Nephron (organoid): ENCODE results near the gene CSH1.
"Not testable (repeated sequence)": the region's sequence is repeated elsewhere in the genome, so short reads cannot be mapped to it uniquely, and the experiment has no call there.

Source experiments
- H3K27ac Mint-ChIP-seq, 3 experiments: 2 replicates each; pipeline ENCODE4 v1.8.0; 2020; ENCODE audit warnings: mixed read lengths in 3 of 3, mild to moderate bottlenecking in 2 of 3, moderate library complexity in 1 of 3
- H3K27me3 Mint-ChIP-seq: 2 replicates; pipeline ENCODE4 v1.8.0; 2021; ENCODE audit warnings: low read depth, mild to moderate bottlenecking, moderate library complexity, mixed read lengths
- H3K36me3 Mint-ChIP-seq: 2 replicates; pipeline ENCODE4 v1.8.0; 2020; ENCODE audit warnings: low read depth, mixed read lengths
- H3K4me1 Mint-ChIP-seq: 2 replicates; pipeline ENCODE4 v1.8.0; 2020; ENCODE audit warnings: mixed read lengths
- H3K4me3 Mint-ChIP-seq, 3 experiments: 2 replicates each; pipeline ENCODE4 v1.8.0; 2020; ENCODE audit warnings: mild to moderate bottlenecking in 3 of 3, mixed read lengths in 3 of 3, moderate library complexity in 2 of 3
- H3K9me3 Mint-ChIP-seq: 2 replicates; pipeline ENCODE4 v1.8.0; 2020; ENCODE audit warnings: mixed read lengths
- CTCF ChIP-seq, 3 experiments: fragments of 200-600 bp; sonication (generic); IDR thresholded peaks; one replicate each; pipeline ENCODE4 v1.5.0; 2021; ENCODE audit warnings: antibody characterized with exemption in 3 of 3; ENCODE audit not compliant: unreplicated experiment in 3 of 3

The CSH1 gene

GRCh38 chr17:63859257-63859656, 37.1 kb downstream of the CSH1 start:
- H3K27me3 Mint-ChIP-seq = peaks cover 26% of the 10 kb centered on the region
- H3K4me3 Mint-ChIP-seq = no peak overlapping the region
- no peak overlapping the region for H3K27ac Mint-ChIP-seq
- no peaks in the 10 kb centered on the region for H3K4me1 Mint-ChIP-seq
- no peaks in the 10 kb centered on the region for H3K36me3 Mint-ChIP-seq
- H3K9me3 Mint-ChIP-seq = no peaks in the 10 kb centered on the region
- TF ChIP-seq CTCF (IDR thresholded peaks at IDR 0.05; ENCODE audit: unreplicated experiment in 3 of 3) = no peak

GRCh38 chr17:63856425-63856824, 39.9 kb downstream of the CSH1 start:
- H3K27ac Mint-ChIP-seq, H3K4me3 Mint-ChIP-seq, H3K4me1 Mint-ChIP-seq, H3K36me3 Mint-ChIP-seq, H3K9me3 Mint-ChIP-seq: not testable (repeated sequence)
- peaks cover 26% of the 10 kb centered on the region for H3K27me3 Mint-ChIP-seq

GRCh38 chr17:63855185-63855584, 41.2 kb downstream of the CSH1 start:
- H3K27me3 Mint-ChIP-seq = peaks cover 25% of the 10 kb centered on the region
- no peak for TF ChIP-seq CTCF (IDR thresholded peaks at IDR 0.05; ENCODE audit: unreplicated experiment in 3 of 3)
- H3K4me3 Mint-ChIP-seq = no peak overlapping the region
- no peaks in the 10 kb centered on the region for H3K4me1 Mint-ChIP-seq
- no peaks in the 10 kb centered on the region for H3K36me3 Mint-ChIP-seq
- no peak overlapping the region for H3K27ac Mint-ChIP-seq
- no peaks in the 10 kb centered on the region for H3K9me3 Mint-ChIP-seq

- Mint-ChIP-seq H3K9me3 (no peaks in the 10 kb centered on the region), H3K27me3 (peaks cover 22% of the 10 kb centered on the region), H3K4me3 (no peak overlapping the region), H3K27ac (no peak overlapping the region), H3K36me3 (no peaks in the 10 kb centered on the region), H3K4me1 (no peaks in the 10 kb centered on the region)
- TF ChIP-seq CTCF (IDR thresholded peaks at IDR 0.05; ENCODE audit: unreplicated experiment in 3 of 3) = no peak
These were observed 41.7 kb downstream of the CSH1 start for GRCh38 chr17:63854709-63855108.

DNA sequence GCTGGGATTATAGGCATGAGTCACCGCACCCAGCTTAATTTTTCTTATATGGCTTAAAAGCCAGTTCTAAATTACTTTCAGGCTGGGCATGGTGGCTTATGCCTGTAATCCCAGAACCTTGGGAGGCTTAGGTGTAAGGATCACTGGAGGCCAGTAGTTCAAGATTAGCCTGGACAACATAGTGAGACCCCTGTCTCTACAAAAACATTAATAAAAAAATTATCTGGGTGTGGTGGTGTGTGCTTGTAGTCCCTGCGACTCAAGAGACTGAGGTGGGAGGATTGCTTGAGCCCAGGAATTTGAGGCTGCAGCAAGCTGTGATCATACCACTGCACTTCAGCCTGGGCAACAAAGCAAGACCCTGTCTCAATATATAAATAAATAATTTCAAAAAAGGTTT, 43.1 kb downstream of the CSH1 start:
- no peaks in the 10 kb centered on the region for H3K36me3 Mint-ChIP-seq
- H3K9me3 Mint-ChIP-seq = no peaks in the 10 kb centered on the region
- H3K27ac Mint-ChIP-seq = no peak overlapping the region
- H3K27me3 Mint-ChIP-seq = peaks cover 18% of the 10 kb centered on the region
- H3K4me1 Mint-ChIP-seq = peaks cover 5% of the 10 kb centered on the region
- no peak for TF ChIP-seq CTCF (IDR thresholded peaks at IDR 0.05; ENCODE audit: unreplicated experiment in 3 of 3)
- no peak overlapping the region for H3K4me3 Mint-ChIP-seq

DNA sequence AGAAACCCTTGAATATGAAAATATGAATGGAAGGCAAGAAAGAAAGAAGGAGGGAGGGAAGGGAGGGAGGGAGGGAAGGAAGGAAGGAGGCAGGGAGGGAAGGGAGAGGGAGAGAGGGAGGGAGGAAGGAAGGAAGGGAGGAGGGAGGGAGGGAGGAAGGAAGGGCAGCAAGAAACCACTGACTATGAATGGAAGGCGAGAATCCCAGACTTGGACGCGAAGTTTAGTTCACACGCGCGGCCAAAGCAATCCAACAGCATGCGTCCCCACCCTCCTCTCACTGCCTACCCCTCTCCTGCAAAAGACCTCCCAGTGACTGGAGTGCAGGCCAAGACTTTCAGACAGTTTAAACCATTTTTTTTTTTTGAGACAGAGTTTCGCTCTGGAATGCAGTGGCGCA, 46.0 kb downstream of the CSH1 start:
- H3K4me3 Mint-ChIP-seq = no peak overlapping the region
- H3K27ac Mint-ChIP-seq = no peak overlapping the region
- H3K27me3 Mint-ChIP-seq = peaks cover 14% of the 10 kb centered on the region
- H3K36me3 Mint-ChIP-seq = no peaks in the 10 kb centered on the region
- no peak for TF ChIP-seq CTCF (IDR thresholded peaks at IDR 0.05; ENCODE audit: unreplicated experiment in 3 of 3)
- H3K4me1 Mint-ChIP-seq = peaks cover 5% of the 10 kb centered on the region
- peaks cover 4% of the 10 kb centered on the region for H3K9me3 Mint-ChIP-seq
